ENCODE measurements around the gene TMC2. TPM values are rescaled to one million over a fixed set of nuclear protein-coding genes. Genes with fewer than 3 reads are reported as not detected.

The TMC2 gene
- total and polyA plus RNA-seq, 2 of the 8 experiments (the other 6 are each of a cell fraction or from before 2014, with no cell fraction given), result not detected

- CTCF ChIA-PET (ENCODE audit: partially characterized antibody), result interaction anchor here (0.5 to 1.3 kb wide), 7 partner anchors 9 to 1476 kb away, joined by 3 to 6 read pairs (median 3); no protein-coding TSS in a partner anchor
- H3K4me2 ChIP-seq (ENCODE audit: insufficient read depth in 1 of 2, low read depth in 2 of 2, low read length in 2 of 2), result peak within 1 kb of the TSS; percentile 81 to 100
- TF ChIP-seq TAF1 (IDR thresholded peaks at IDR 0.05; ENCODE audit: low read depth, low read length) (peak; percentile 97), BRCA1 (IDR thresholded peaks at IDR 0.05; ENCODE audit: low read depth, low read length) (no peak; the same call in 1 of the 2 replicates), JUND (IDR thresholded peaks at IDR 0.05; ENCODE audit: low read length) (no peak), TAF7 (optimal IDR thresholded peaks at IDR 0.05; ENCODE audit: borderline replicate concordance, low read depth, low read length) (peak; percentile 84), GTF2F1 (IDR thresholded peaks at IDR 0.05; ENCODE audit: borderline replicate concordance, low read depth, low read length) (no peak; the same call in 1 of the 2 replicates), BCL11A (IDR thresholded peaks at IDR 0.05; ENCODE audit: low read depth in 2 of 2, low read length in 2 of 2) (no peak), RXRA (IDR thresholded peaks at IDR 0.05; ENCODE audit: insufficient read depth, low read depth, low read length) (no peak), ASH2L (IDR thresholded peaks at IDR 0.05; ENCODE audit: low read length) (peak; percentile 83), SP4 (IDR thresholded peaks at IDR 0.05; ENCODE audit: low read length) (no peak), CBX8 (IDR thresholded peaks at IDR 0.05; ENCODE audit: borderline replicate concordance, low read depth, low read length) (no peak), RFX5 (IDR thresholded peaks at IDR 0.05; ENCODE audit: borderline replicate concordance, low read depth, low read length) (no peak)
Observed at GRCh38 chr20:2663887-2664719, 127.7 kb downstream of the TMC2 start, which contains the start of gene IDH3B. TSS of gene IDH3B (minus strand) at chr20:2664216. CDS start at chr20:2664188, 28 bp downstream.

More at GRCh38 chr20:2663887-2664719, 127.7 kb downstream of the TMC2 start, which contains the start of gene IDH3B:
- Histone ChIP-seq H2BK12ac (ENCODE audit: low read depth, low read length) (no peak within 1 kb of the TSS; the same call in 1 of the 2 replicates), H3K23ac (ENCODE audit: insufficient read length) (no peak within 1 kb of the TSS), H3K79me1 (ENCODE audit: low read depth, low read length) (peaks cover 3% of the 10 kb centered on the region; the same call in 1 of the 2 replicates), H3K79me2 (ENCODE audit: control insufficient read depth in 1 of 2, insufficient read depth in 2 of 2, low read length in 2 of 2) (peaks cover 0 to 10% of the 10 kb centered on the region in 2 experiments; a peak in 2 of 4 replicates), H3K27ac (ENCODE audit: low read depth, low read length) (peak within 1 kb of the TSS; percentile 78), H3K36me3 (ENCODE audit: control insufficient read depth in 2 of 4, insufficient read depth in 4 of 4, low read length in 3 of 4) (peaks cover 2 to 30% (median 17%) of the 10 kb centered on the region in 4 experiments; a peak in 7 of 8 replicates), H3K4ac (replicated peaks; ENCODE audit: insufficient read length, low read depth, low read length) (peak within 1 kb of the TSS; percentile 79), H3K4me3 (ENCODE audit: extremely low read depth in 1 of 4, insufficient read depth in 2 of 4, low read depth in 3 of 4, low read length in 4 of 4) (peak within 1 kb of the TSS; percentile 93 to 96 (median 96)), H3K27me3 (replicated peaks in 1 of 4; ENCODE audit: control insufficient read depth in 3 of 4, extremely low read depth in 1 of 4, insufficient read depth in 3 of 4, low read length in 3 of 4) (no peaks in the 10 kb centered on the region; a peak in 3 of 7 replicates), H3K56ac (replicated peaks; ENCODE audit: insufficient read length, low read depth, low read length) (no peak within 1 kb of the TSS), H4K8ac (ENCODE audit: extremely low read depth, insufficient read depth, low read length) (peak within 1 kb of the TSS; percentile 98), H3K9ac (replicated peaks in 1 of 4; ENCODE audit: extremely low read depth in 1 of 4, low read depth in 3 of 4, low read length in 3 of 4) (peak within 1 kb of the TSS; percentile 76 to 92 (median 83)), H2BK120ac (replicated peaks; ENCODE audit: low read depth, low read length) (no peak within 1 kb of the TSS), H2BK15ac (ENCODE audit: low read length) (no peak within 1 kb of the TSS), H4K20me1 (replicated peaks in 1 of 2; ENCODE audit: control insufficient read depth in 1 of 2, insufficient read depth in 2 of 2, low read length in 2 of 2) (peaks cover 0 to 3% of the 10 kb centered on the region in 2 experiments), H2BK20ac (ENCODE audit: low read length) (no peak within 1 kb of the TSS), H3K9me3 (ENCODE audit: insufficient read depth in 2 of 2, low read depth in 1 of 2, low read length in 1 of 2) (no peaks in the 10 kb centered on the region), H2AFZ (ENCODE audit: low read length) (no peak within 1 kb of the TSS; the same call in 1 of the 2 replicates), H3K18ac (ENCODE audit: extremely low read depth, low read length) (no peak within 1 kb of the TSS), H2AK5ac (ENCODE audit: low read depth, low read length) (no peak within 1 kb of the TSS), H2BK5ac (ENCODE audit: low read depth, low read length) (peak within 1 kb of the TSS; percentile 61), H4K91ac (replicated peaks; ENCODE audit: insufficient read length, low read length) (peak within 1 kb of the TSS; percentile 81), H3K23me2 (ENCODE audit: low read depth, low read length) (peaks cover 5% of the 10 kb centered on the region; the same call in 1 of the 2 replicates), H3K4me1 (replicated peaks in 1 of 4; ENCODE audit: control insufficient read depth in 3 of 4, insufficient read depth in 4 of 4, low read length in 3 of 4) (peaks cover 0 to 4% (median under 1%) of the 10 kb centered on the region in 4 experiments; a peak in 3 of 7 replicates), H3K14ac (ENCODE audit: insufficient read length) (no peak within 1 kb of the TSS), H4K5ac (ENCODE audit: insufficient read length, low read depth, low read length) (peak within 1 kb of the TSS; percentile 61)
- DNase-seq (ENCODE audit: low read depth in 1 of 2, low spot score in 2 of 2) (peak; percentile 64 to 94), FAIRE-seq (peak; percentile 89)
- POLR2A ChIA-PET (ENCODE audit: partially characterized antibody), result interaction anchor here (1.0 to 28.5 kb wide), 8 partner anchors 9 to 209 kb away, joined by 3 to 463 read pairs (median 6); partner anchors contain the start of genes NOP56, PTPRA and SNRPB
- 22% methylated on average over 37 of the region's 49 CpGs; no CpG with 5 or more reads in 1 of the 2 experiments for WGBS, 2 experiments (ENCODE audit: extremely low coverage in 1 of 2, insufficient coverage in 1 of 2, insufficient read length in 1 of 2, insufficient replicate concordance in 2 of 2, low coverage in 1 of 2, low lambda C conversion rate in 2 of 2, missing lambda C conversion rate in 1 of 2)

Data from H1 (cell line).